IMR-90 (cell line): ENCODE measurements around the gene LUZP4. TPM values are rescaled to one million over a fixed set of nuclear protein-coding genes. Genes with fewer than 3 reads are reported as not detected.

ENCODE experiments used
- ATAC-seq: fragments of 200-7000 bp; cut with Tn5 transposase; 2 replicates; pipeline ENCODE4 v1.9.1; 2020; ENCODE audit warnings: low read depth, mild to moderate bottlenecking, moderate library complexity
- BruUV-seq: library from RNA; stranded (reverse); fragments of 400-500 nt; replicated peaks from 2 replicates; lab custom pipeline; 2021; lab: Mats Ljungman, UMichigan
- CTCF ChIA-PET: fragments of 300-600 bp; formaldehyde crosslinking; extraction: SDS; loops from one replicate; lab custom pipeline; 2021; ENCODE audit warnings: antibody characterized with exemption; lab: Yijun Ruan, JAX
- POLR2A ChIA-PET: fragments of 300-600 bp; sonication (Branson Sonifier 250); formaldehyde crosslinking; loops from one replicate; lab custom pipeline; 2022; ENCODE audit warnings: antibody characterized with exemption; ENCODE audit not compliant: unreplicated experiment; lab: Charles Lee
- DNase-seq: peaks from one replicate; pipeline ENCODE4 v3.0.0; 2013
- H2AFZ ChIP-seq: replicated peaks from 2 replicates; pipeline ENCODE3; 2013; ENCODE audit warnings: low read length, mild to moderate bottlenecking; ENCODE audit not compliant: poor library complexity
- H2AK5ac ChIP-seq: 2 replicates; pipeline ENCODE4 v1.6.1; 2013; ENCODE audit warnings: low read depth, low read length, inconsistent platforms
- H2AK9ac ChIP-seq: replicated peaks from 2 replicates; pipeline ENCODE3; 2013; ENCODE audit warnings: mild to moderate bottlenecking, low read depth, low read length, moderate library complexity; ENCODE audit not compliant: poor library complexity
- H2BK120ac ChIP-seq: 2 replicates; pipeline ENCODE4 v1.6.1; 2013; ENCODE audit warnings: low read depth, low read length, inconsistent platforms
- H2BK15ac ChIP-seq: 3 replicates; pipeline ENCODE4 v1.6.1; 2013; ENCODE audit warnings: low read depth, low read length, inconsistent platforms
- H2BK20ac ChIP-seq: 2 replicates; pipeline ENCODE4 v1.6.1; 2013; ENCODE audit warnings: low read depth, mild to moderate bottlenecking, inconsistent platforms, low read length, moderate library complexity
- H2BK5ac ChIP-seq: 2 replicates; pipeline ENCODE4 v1.6.1; 2013; ENCODE audit warnings: mild to moderate bottlenecking, low read depth, low read length, inconsistent platforms; ENCODE audit not compliant: poor library complexity, severe bottlenecking
- H3K14ac ChIP-seq: replicated peaks from 2 replicates; pipeline ENCODE4 v1.6.1; 2013; ENCODE audit warnings: low read depth, low read length, inconsistent platforms
- H3K18ac ChIP-seq: 2 replicates; pipeline ENCODE4 v1.6.1; 2013; ENCODE audit warnings: low read depth, low read length, control low read depth
- H3K23ac ChIP-seq: 2 replicates; pipeline ENCODE4 v1.6.1; 2013; ENCODE audit warnings: low read depth, low read length, inconsistent platforms
- H3K27ac ChIP-seq: 2 replicates; pipeline ENCODE4 v1.5.1; 2013; ENCODE audit warnings: mild to moderate bottlenecking, control low read depth, low read length; ENCODE audit not compliant: insufficient read depth
- H3K27me3 ChIP-seq: 2 replicates; pipeline ENCODE4 v1.6.1; 2013; ENCODE audit warnings: low read length; ENCODE audit not compliant: control insufficient read depth, insufficient read depth
- H3K36me3 ChIP-seq: 2 replicates; pipeline ENCODE4 v1.6.1; 2013; ENCODE audit warnings: low read length, mixed read lengths; ENCODE audit not compliant: control insufficient read depth, insufficient read depth
- H3K4ac ChIP-seq: 2 replicates; pipeline ENCODE4 v1.6.1; 2013; ENCODE audit warnings: low read depth, low read length, inconsistent platforms
- H3K4me1 ChIP-seq: 2 replicates; pipeline ENCODE4 v1.6.1; 2013; ENCODE audit warnings: low read length, mixed read lengths; ENCODE audit not compliant: control insufficient read depth, insufficient read depth
- H3K4me2 ChIP-seq: 2 replicates; pipeline ENCODE4 v1.6.1; 2013; ENCODE audit warnings: low read depth, mild to moderate bottlenecking, control low read depth, low read length, moderate library complexity
- H3K4me3 ChIP-seq: 2 replicates; pipeline ENCODE4 v1.5.1; 2013; ENCODE audit warnings: low read depth, mild to moderate bottlenecking, control low read depth, low read length, moderate library complexity; ENCODE audit not compliant: insufficient read depth
- H3K56ac ChIP-seq: 2 replicates; pipeline ENCODE4 v1.6.1; 2013; ENCODE audit warnings: low read length, inconsistent platforms; ENCODE audit not compliant: insufficient read depth; ENCODE audit errors: extremely low read depth
- H3K79me1 ChIP-seq, 2 experiments: 2 replicates each; pipeline ENCODE4 v1.6.1; 2013; ENCODE audit warnings: low read length in 2 of 2, inconsistent platforms in 1 of 2, low read depth in 1 of 2
- H3K9ac ChIP-seq: 2 replicates; pipeline ENCODE4 v1.6.1; 2013; ENCODE audit warnings: low read depth, low read length, control low read depth
- H3K9me1 ChIP-seq: 2 replicates; pipeline ENCODE4 v1.6.1; 2013; ENCODE audit warnings: low read length, inconsistent platforms; ENCODE audit not compliant: insufficient read depth
- H3K9me3 ChIP-seq: 2 replicates; pipeline ENCODE4 v1.6.1; 2013; ENCODE audit warnings: low read length; ENCODE audit not compliant: control insufficient read depth, insufficient read depth
- H4K20me1 ChIP-seq: 2 replicates; pipeline ENCODE4 v1.6.1; 2013; ENCODE audit warnings: low read length, inconsistent platforms; ENCODE audit not compliant: insufficient read depth
- H4K5ac ChIP-seq: 2 replicates; pipeline ENCODE4 v1.6.1; 2013; ENCODE audit warnings: mild to moderate bottlenecking, low read depth, low read length, control low read depth
- H4K8ac ChIP-seq, 2 experiments: 2 replicates each; pipeline ENCODE4 v1.6.1; 2013; ENCODE audit warnings: low read depth in 2 of 2, low read length in 2 of 2, control low read depth in 1 of 2, inconsistent platforms in 1 of 2
- H4K91ac ChIP-seq: 2 replicates; pipeline ENCODE4 v1.6.1; 2013; ENCODE audit warnings: low read depth, low read length, inconsistent platforms; ENCODE audit not compliant: insufficient read depth
- BHLHE40 ChIP-seq: fragments of 150-350 bp; IDR thresholded peaks from 2 replicates; pipeline ENCODE4 v1.6.1; 2016; ENCODE audit warnings: mild to moderate bottlenecking, low read depth, low read length
- CEBPB ChIP-seq: IDR thresholded peaks from 2 replicates; pipeline ENCODE4 v1.6.1; 2012; ENCODE audit warnings: low read depth, low read length, improper control_type of control experiment
- CHD1 ChIP-seq: IDR thresholded peaks from 2 replicates; pipeline ENCODE4 v1.6.1; 2012; ENCODE audit warnings: low read depth, low read length, improper control_type of control experiment
- FOS ChIP-seq: fragments of 150-350 bp; IDR thresholded peaks from 2 replicates; pipeline ENCODE4 v1.6.1; 2016; ENCODE audit warnings: low read depth, low read length
- MAFK ChIP-seq: IDR thresholded peaks from 2 replicates; pipeline ENCODE4 v1.6.1; 2012; ENCODE audit warnings: low read depth, low read length, improper control_type of control experiment
- MAZ ChIP-seq: IDR thresholded peaks from 2 replicates; pipeline ENCODE4 v1.6.1; 2012; ENCODE audit warnings: low read depth, mild to moderate bottlenecking, low read length, improper control_type of control experiment, moderate library complexity, borderline replicate concordance
- MXI1 ChIP-seq: IDR thresholded peaks from 2 replicates; pipeline ENCODE4 v1.6.1; 2012; ENCODE audit warnings: low read depth, mild to moderate bottlenecking, low read length, moderate library complexity, borderline replicate concordance
- NFE2L2 ChIP-seq: fragments of 150-350 bp; IDR thresholded peaks from 2 replicates; pipeline ENCODE4 v1.6.1; 2016; ENCODE audit warnings: low read depth, mild to moderate bottlenecking, low read length
- POLR2A ChIP-seq: IDR thresholded peaks from 2 replicates; pipeline ENCODE4 v1.6.1; 2012; ENCODE audit warnings: mild to moderate bottlenecking, low read depth, low read length
- RAD21 ChIP-seq: IDR thresholded peaks from 2 replicates; pipeline ENCODE4 v1.6.1; 2012; ENCODE audit warnings: low read length, improper control_type of control experiment
- RCOR1 ChIP-seq: IDR thresholded peaks from 2 replicates; pipeline ENCODE4 v1.6.1; 2012; ENCODE audit warnings: mild to moderate bottlenecking, low read length, improper control_type of control experiment; ENCODE audit not compliant: insufficient replicate concordance
- RFX5 ChIP-seq: IDR thresholded peaks from 2 replicates; pipeline ENCODE4 v1.8.0; 2012; ENCODE audit warnings: low read depth, mild to moderate bottlenecking, low read length, moderate library complexity
- SMC3 ChIP-seq: fragments of 150-350 bp; IDR thresholded peaks from 2 replicates; pipeline ENCODE4 v1.6.1; 2016; ENCODE audit warnings: low read depth, mild to moderate bottlenecking, antibody characterized with exemption, low read length, moderate library complexity
- WGBS, 2 experiments: methylation state at CpG; one replicate each; pipeline versions ENCODE4 v1.1.5 to v1.1.7; 2013; ENCODE audit warnings: missing lambda C conversion rate in 2 of 2; ENCODE audit not compliant: insufficient read length in 1 of 2; ENCODE audit errors: extremely low coverage in 2 of 2; 5-methylcytosine and 5-hydroxymethylcytosine counted together
- dilution Hi-C: fragments of 300-500 bp; cut with HindIII; formaldehyde crosslinking; loops from one replicate; pipeline ENCODE4 v1.14.3; 2018; ENCODE audit warnings: low sequenced_read_pairs; ENCODE audit not compliant: unreplicated experiment
- in situ Hi-C: fragments of 300-500 bp; cut with MboI; formaldehyde crosslinking; loops from 3 replicates; pipeline ENCODE4 v1.14.3; 2019; ENCODE audit warnings: low sequenced_read_pairs, inconsistent platforms, mixed read lengths
- intact Hi-C: fragments of 100-400 bp; cut with micrococcal nuclease; formaldehyde crosslinking; loops from 2 replicates; pipeline ENCODE4 v1.10.0; 2022
- polyA plus RNA-seq, 3 experiments: library from polyadenylated mRNA; depleted of rRNA; stranded (reverse); fragments of >200 nt; gene quantifications; 2 replicates each; pipeline ENCODE4 v1.2.3, GENCODE V29; 2012; ENCODE audit warnings: low replicate concordance in 1 of 3
- total RNA-seq: library from RNA; depleted of rRNA; stranded (reverse); fragments of >200 nt; gene quantifications from 2 replicates; pipeline ENCODE4 v1.2.3, GENCODE V29; 2012
- TF ChIP-seq, protein P1 (sequence below): conservative IDR thresholded peaks from 2 replicates; pipeline ENCODE4 v1.5.1; 2012; ENCODE audit warnings: mild to moderate bottlenecking, low read depth, low read length, improper control_type of control experiment
- TF ChIP-seq, protein P2 (sequence below): fragments of 150-350 bp; IDR thresholded peaks from 2 replicates; pipeline ENCODE4 v1.6.1; 2016; ENCODE audit warnings: low read depth, mild to moderate bottlenecking, low read length, moderate library complexity, borderline replicate concordance
- TF ChIP-seq, protein P3 (sequence below): fragments of 150-350 bp; IDR thresholded peaks from 2 replicates; pipeline ENCODE4 v1.6.1; 2017; ENCODE audit warnings: mild to moderate bottlenecking, antibody characterized with exemption, low read length, low read depth

Gene LUZP4
- total and polyA plus RNA-seq, 2 of the 4 experiments (the other 2 are of a cell fraction): not detected

GRCh38 chrX:115350711-115351381 is 61.3 kb downstream of the LUZP4 start:
- H2AFZ ChIP-seq: peak overlapping the region; percentile 64
- H2BK15ac ChIP-seq: no peak overlapping the region; the same call in 2 of the 3 replicates
- H3K18ac ChIP-seq: no peak overlapping the region
- BruUV-seq: no TSS peak
- in situ Hi-C loops (no loop called here), intact Hi-C loops (no loop called here), dilution Hi-C loops (no loop called here)
- peak overlapping the region; percentile 15 for H2AK9ac ChIP-seq
- no peak overlapping the region for H2AK5ac ChIP-seq
- no peaks in the 10 kb centered on the region for H3K9me3 ChIP-seq
- ATAC-seq: no peak
- no peak overlapping the region for H3K56ac ChIP-seq
- H3K4me2 ChIP-seq: no peak overlapping the region; the same call in 1 of the 2 replicates
- no peaks in the 10 kb centered on the region for H3K36me3 ChIP-seq
- no peak overlapping the region for H2BK20ac ChIP-seq
- no CpG with 5 or more reads among the region's 10 CpGs for WGBS, 2 experiments
- no peak overlapping the region for H2BK5ac ChIP-seq
- no peak overlapping the region for H2BK120ac ChIP-seq
- no peaks in the 10 kb centered on the region; the same call in 1 of the 2 replicates for H3K4me1 ChIP-seq
- H3K27ac ChIP-seq: no peak overlapping the region
- H4K20me1 ChIP-seq: no peaks in the 10 kb centered on the region
- TF ChIP-seq CEBPB (no peak), RAD21 (no peak), MAZ (no peak), NFE2L2 (no peak), FOS (no peak), MXI1 (no peak), RCOR1 (no peak), BHLHE40 (no peak), MAFK (no peak), SMC3 (no peak), POLR2A (no peak), CHD1 (no peak), RFX5 (no peak)
- TF ChIP-seq, protein P1, sequence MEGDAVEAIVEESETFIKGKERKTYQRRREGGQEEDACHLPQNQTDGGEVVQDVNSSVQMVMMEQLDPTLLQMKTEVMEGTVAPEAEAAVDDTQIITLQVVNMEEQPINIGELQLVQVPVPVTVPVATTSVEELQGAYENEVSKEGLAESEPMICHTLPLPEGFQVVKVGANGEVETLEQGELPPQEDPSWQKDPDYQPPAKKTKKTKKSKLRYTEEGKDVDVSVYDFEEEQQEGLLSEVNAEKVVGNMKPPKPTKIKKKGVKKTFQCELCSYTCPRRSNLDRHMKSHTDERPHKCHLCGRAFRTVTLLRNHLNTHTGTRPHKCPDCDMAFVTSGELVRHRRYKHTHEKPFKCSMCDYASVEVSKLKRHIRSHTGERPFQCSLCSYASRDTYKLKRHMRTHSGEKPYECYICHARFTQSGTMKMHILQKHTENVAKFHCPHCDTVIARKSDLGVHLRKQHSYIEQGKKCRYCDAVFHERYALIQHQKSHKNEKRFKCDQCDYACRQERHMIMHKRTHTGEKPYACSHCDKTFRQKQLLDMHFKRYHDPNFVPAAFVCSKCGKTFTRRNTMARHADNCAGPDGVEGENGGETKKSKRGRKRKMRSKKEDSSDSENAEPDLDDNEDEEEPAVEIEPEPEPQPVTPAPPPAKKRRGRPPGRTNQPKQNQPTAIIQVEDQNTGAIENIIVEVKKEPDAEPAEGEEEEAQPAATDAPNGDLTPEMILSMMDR: no peak
- TF ChIP-seq, protein P2, sequence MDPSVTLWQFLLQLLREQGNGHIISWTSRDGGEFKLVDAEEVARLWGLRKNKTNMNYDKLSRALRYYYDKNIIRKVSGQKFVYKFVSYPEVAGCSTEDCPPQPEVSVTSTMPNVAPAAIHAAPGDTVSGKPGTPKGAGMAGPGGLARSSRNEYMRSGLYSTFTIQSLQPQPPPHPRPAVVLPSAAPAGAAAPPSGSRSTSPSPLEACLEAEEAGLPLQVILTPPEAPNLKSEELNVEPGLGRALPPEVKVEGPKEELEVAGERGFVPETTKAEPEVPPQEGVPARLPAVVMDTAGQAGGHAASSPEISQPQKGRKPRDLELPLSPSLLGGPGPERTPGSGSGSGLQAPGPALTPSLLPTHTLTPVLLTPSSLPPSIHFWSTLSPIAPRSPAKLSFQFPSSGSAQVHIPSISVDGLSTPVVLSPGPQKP: no peak
- TF ChIP-seq, protein P3, sequence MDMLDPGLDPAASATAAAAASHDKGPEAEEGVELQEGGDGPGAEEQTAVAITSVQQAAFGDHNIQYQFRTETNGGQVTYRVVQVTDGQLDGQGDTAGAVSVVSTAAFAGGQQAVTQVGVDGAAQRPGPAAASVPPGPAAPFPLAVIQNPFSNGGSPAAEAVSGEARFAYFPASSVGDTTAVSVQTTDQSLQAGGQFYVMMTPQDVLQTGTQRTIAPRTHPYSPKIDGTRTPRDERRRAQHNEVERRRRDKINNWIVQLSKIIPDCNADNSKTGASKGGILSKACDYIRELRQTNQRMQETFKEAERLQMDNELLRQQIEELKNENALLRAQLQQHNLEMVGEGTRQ: no peak
- 0 out of 4 replicates have a peak overlapping the region, but pooled peaks of 1 of the 2 experiments have one; percentile 3 for H4K8ac ChIP-seq
- H4K5ac ChIP-seq: no peak overlapping the region
- no peaks in the 10 kb centered on the region for H3K79me1 ChIP-seq
- no peak overlapping the region for H3K4ac ChIP-seq
- H3K9ac ChIP-seq: no peak overlapping the region
- DNase-seq: no peak
- CTCF ChIA-PET: no interaction called here
- H4K91ac ChIP-seq: no peak overlapping the region
- no peaks in the 10 kb centered on the region for H3K9me1 ChIP-seq
- H3K23ac ChIP-seq: no peak overlapping the region
- no peak overlapping the region; the same call in 1 of the 2 replicates for H3K14ac ChIP-seq
- peaks cover 4% of the 10 kb centered on the region for H3K27me3 ChIP-seq
- H3K4me3 ChIP-seq: no peak overlapping the region
- POLR2A ChIA-PET: no interaction called here
